HG03159 (cell line): ENCODE measurements around the gene ETHE1.
A peak's percentile ranks its signal among the peaks of the same experiment; 100 is the strongest.

Experiments used
- ATAC-seq: cut with Tn5 transposase; IDR thresholded peaks from one replicate; pipeline ENCODE4 v1.9.1; 2021; ENCODE audit warnings: mild to moderate bottlenecking, moderate library complexity; ENCODE audit not compliant: unreplicated experiment

Gene ETHE1

GRCh38 chr19:43498233-43498842 lies 28.7 kb downstream of the ETHE1 start:
- no peak for ATAC-seq

- no peak for ATAC-seq
Observed at GRCh38 chr19:43496960-43497359, 30.0 kb downstream of the ETHE1 start.

- ATAC-seq = no peak
Observed at GRCh38 chr19:43495082-43495481, 31.9 kb downstream of the ETHE1 start.

- ATAC-seq = no peak
Observed at GRCh38 chr19:43490759-43491158, 36.2 kb downstream of the ETHE1 start.

- no peak for ATAC-seq
Observed at GRCh38 chr19:43489979-43490599, 36.9 kb downstream of the ETHE1 start.

GRCh38 chr19:43489310-43489709 lies 37.7 kb downstream of the ETHE1 start:
- no peak for ATAC-seq

- ATAC-seq = no peak
Observed at GRCh38 chr19:43488179-43488578, 38.8 kb downstream of the ETHE1 start.

- ATAC-seq = no peak
Observed at GRCh38 chr19:43486412-43486811, 40.6 kb downstream of the ETHE1 start.

GRCh38 chr19:43485951-43486350 lies 41.0 kb downstream of the ETHE1 start:
- ATAC-seq = no peak

- ATAC-seq = no peak
Observed at GRCh38 chr19:43483281-43483680, 43.7 kb downstream of the ETHE1 start.

GRCh38 chr19:43482193-43482592 lies 44.8 kb downstream of the ETHE1 start:
- ATAC-seq = no peak

GRCh38 chr19:43481701-43482100 lies 45.3 kb downstream of the ETHE1 start:
- ATAC-seq = no peak

GRCh38 chr19:43480574-43480973 lies 46.4 kb downstream of the ETHE1 start:
- ATAC-seq = no peak

GRCh38 chr19:43479961-43480561 lies 46.9 kb downstream of the ETHE1 start:
- ATAC-seq = no peak

GRCh38 chr19:43479226-43479625 lies 47.8 kb downstream of the ETHE1 start:
- no peak for ATAC-seq

GRCh38 chr19:43478323-43478722 lies 48.7 kb downstream of the ETHE1 start:
- ATAC-seq = no peak

GRCh38 chr19:43476606-43477005 lies 50.4 kb downstream of the ETHE1 start:
- ATAC-seq = no peak

- peak; percentile 78 for ATAC-seq
Observed at GRCh38 chr19:43474986-43475705, 51.9 kb downstream of the ETHE1 start.

- ATAC-seq = no peak
Observed at GRCh38 chr19:43474487-43474886, 52.5 kb downstream of the ETHE1 start.

- ATAC-seq = no peak
Observed at GRCh38 chr19:43471091-43471490, 55.9 kb downstream of the ETHE1 start.

GRCh38 chr19:43470288-43470687 lies 56.7 kb downstream of the ETHE1 start:
- no peak for ATAC-seq

GRCh38 chr19:43469160-43469480 lies 57.9 kb downstream of the ETHE1 start:
- no peak for ATAC-seq
